Heart left ventricle (tissue), 16 donors: ENCODE data around the gene FUT2. TPM values are rescaled to one million over a fixed set of nuclear protein-coding genes. Genes with fewer than 3 reads are reported as not detected.

Source experiments
- ATAC-seq, 4 donors: fragments of 200-7000 bp; cut with Tn5 transposase; one replicate each; pipeline ENCODE4 v1.9.1; 2020 to 2022; ENCODE audit warnings: moderate library complexity in 4 of 4, mild to moderate bottlenecking in 3 of 4, moderate number of reproducible peaks in 1 of 4
- DNase-seq, 5 donors: peaks; one replicate each; pipeline ENCODE4 v3.0.0-alpha.2; 2020
- H3K27ac ChIP-seq, 12 donors: fragments of 200-600 bp; sonication (generic) in 4 of 12; one replicate each; pipeline versions ENCODE4 v1.5.0 to v1.8.0; 2016 to 2022; ENCODE audit warnings: mild to moderate bottlenecking in 2 of 12
- H3K27me3 ChIP-seq, 9 donors: fragments of 200-600 bp; sonication (generic) in 2 of 9; one replicate each; pipeline versions ENCODE4 v1.5.1 to v1.8.0; 2016 to 2022; ENCODE audit warnings: mild to moderate bottlenecking in 3 of 9
- H3K36me3 ChIP-seq, 9 donors: fragments of 200-600 bp; sonication (generic) in 2 of 9; one replicate each; pipeline versions ENCODE4 v1.5.0 to v1.8.0; 2018 to 2022; ENCODE audit warnings: mild to moderate bottlenecking in 2 of 9
- H3K4me1 ChIP-seq, 12 donors: fragments of 200-600 bp; sonication (generic) in 4 of 12; one replicate each; pipeline versions ENCODE4 v1.5.0 to v1.8.0; 2016 to 2022; ENCODE audit warnings: mild to moderate bottlenecking in 3 of 12
- H3K4me3 ChIP-seq, 12 donors: fragments of 200-600 bp; sonication (generic) in 4 of 12; one replicate each; pipeline versions ENCODE4 v1.5.0 to v1.8.0; 2017 to 2022; ENCODE audit warnings: mild to moderate bottlenecking in 9 of 12, moderate library complexity in 4 of 12
- H3K9me3 ChIP-seq, 12 donors: fragments of 200-600 bp; sonication (generic) in 4 of 12; one replicate each; pipeline versions ENCODE4 v1.5.0 to v1.8.0; 2016 to 2022; ENCODE audit warnings: mild to moderate bottlenecking in 1 of 12
- POLR2A ChIP-seq, 2 donors: fragments of 450-650 bp; IDR thresholded peaks; one replicate each; pipeline ENCODE4 v1.6.1; 2017; ENCODE audit warnings: antibody characterized with exemption in 2 of 2, mild to moderate bottlenecking in 2 of 2, moderate library complexity in 2 of 2
- WGBS, 4 donors: extraction: QIAGEN DNeasy Blood & Tissue Kit in 2 of 4; methylation state at CpG; one replicate each; pipeline versions ENCODE4 v1.1.5 to v1.1.7; 2013 to 2018; 5-methylcytosine and 5-hydroxymethylcytosine counted together
- intact Hi-C, 10 donors: fragments of 100-400 bp; cut with DNase I; formaldehyde crosslinking; loops; one replicate each; pipeline versions ENCODE4 v1.11.1 to v1.14.2; 2022
- polyA plus RNA-seq, 2 donors: library from polyadenylated mRNA; stranded (reverse); fragments of 200-250 nt; gene quantifications; one replicate each; pipeline ENCODE4 v1.2.3, GENCODE V29; 2013
- total RNA-seq, 9 donors: library from RNA; depleted of rRNA in 2 of 9; stranded (reverse); fragments of >200 nt in 2 of 9; fragmentation: NEBNext Ultra II Directional in 3 of 9; extraction: Animal tissue kit (Norgen Biotek cat#: 25700) in 3 of 9; gene quantifications; one replicate each; pipeline versions ENCODE4 v1.1.0 to v1.2.4, GENCODE V29; 2016 to 2023
- TF ChIP-seq, protein P1 (sequence below), 12 donors: fragments of 200-600 bp; sonication (generic) in 4 of 12; IDR thresholded peaks; one replicate each; pipeline versions ENCODE4 v1.5.0 to v1.8.0; 2018 to 2022; ENCODE audit warnings: antibody characterized with exemption in 12 of 12, mild to moderate bottlenecking in 5 of 12
- donor health status: ischemic (EF 13 %, LVEDD 7.1; RV severe dilation, severe dysfunction).
- donor health status: healthy with polysubstance abuse.
- donor health status: DM: no; HTN: yes; CAD: no.
- donor health status: DM: no; HTN: no; CAD: no.
- donor health status: ischemic (EF 25% LVEDD 6.9; RV normal size, moderate dysfunction).
- donor health status: ischemic (EF 25% LVEDD 5.7; RV mildly dilated, moderate dysfunction).
- donor health status: healthy.
- donor health status: DM: yes; HTN: yes; CAD: no.
- donor health status: ischemic (EF 35%, LVEDD 5.7; RV mildly dilated, moderate dysfunction).
- donor health status: nonischemic (EF 11% LVEDD 7.7; RV severe dilation, severe dysfunction).
- donor health status: DM: yes; HTN: yes; CAD: no.
- donor health status: PGD.
- donor health status: ischemic (EF 29% LVEDD 5.4; RV normal size, mild dysfunction).
- donor health status: nonischemic (EF 23%, LVEDD 6.1; RV moderate dilation, normal function).

Gene FUT2
- total and polyA plus RNA-seq, 11 donors, result 0.14 to 0.19 TPM; not detected in 9

GRCh38 chr19:48720251-48720612 is 24.5 kb downstream of the FUT2 start:
- no peak for DNase-seq
- H3K4me3 ChIP-seq, result peak overlapping the region in 11 of 12 donors; percentile 42 to 71 (median 62)

GRCh38 chr19:48720613-48721296 is 25.0 kb downstream of the FUT2 start:
- 19 to 37% (median 29%) methylated on average over 42 of the region's 42 CpGs for WGBS, 4 donors
- ATAC-seq, result peak; percentile 81 to 88 (median 88)
- no peaks in the 10 kb centered on the region for H3K27me3 ChIP-seq
- no peak for TF ChIP-seq POLR2A (IDR thresholded peaks at IDR 0.05)
- TF ChIP-seq, protein P1, sequence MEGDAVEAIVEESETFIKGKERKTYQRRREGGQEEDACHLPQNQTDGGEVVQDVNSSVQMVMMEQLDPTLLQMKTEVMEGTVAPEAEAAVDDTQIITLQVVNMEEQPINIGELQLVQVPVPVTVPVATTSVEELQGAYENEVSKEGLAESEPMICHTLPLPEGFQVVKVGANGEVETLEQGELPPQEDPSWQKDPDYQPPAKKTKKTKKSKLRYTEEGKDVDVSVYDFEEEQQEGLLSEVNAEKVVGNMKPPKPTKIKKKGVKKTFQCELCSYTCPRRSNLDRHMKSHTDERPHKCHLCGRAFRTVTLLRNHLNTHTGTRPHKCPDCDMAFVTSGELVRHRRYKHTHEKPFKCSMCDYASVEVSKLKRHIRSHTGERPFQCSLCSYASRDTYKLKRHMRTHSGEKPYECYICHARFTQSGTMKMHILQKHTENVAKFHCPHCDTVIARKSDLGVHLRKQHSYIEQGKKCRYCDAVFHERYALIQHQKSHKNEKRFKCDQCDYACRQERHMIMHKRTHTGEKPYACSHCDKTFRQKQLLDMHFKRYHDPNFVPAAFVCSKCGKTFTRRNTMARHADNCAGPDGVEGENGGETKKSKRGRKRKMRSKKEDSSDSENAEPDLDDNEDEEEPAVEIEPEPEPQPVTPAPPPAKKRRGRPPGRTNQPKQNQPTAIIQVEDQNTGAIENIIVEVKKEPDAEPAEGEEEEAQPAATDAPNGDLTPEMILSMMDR (IDR thresholded peaks at IDR 0.05), result peak in 1 of 12 donors; percentile 7
- peaks cover 0 to 40% (median 10%) of the 10 kb centered on the region in 9 donors for H3K36me3 ChIP-seq
- DNase-seq, result peak; percentile 97 to 100 (median 98)
- H3K4me1 ChIP-seq, result peaks cover 12 to 69% (median 49%) of the 10 kb centered on the region in 12 donors
- H3K9me3 ChIP-seq, result peaks cover 0 to 1% (median 0%) of the 10 kb centered on the region in 12 donors
- intact Hi-C loops, result loop anchor here in 1 of 10 donors (10.0 kb wide), 1 partner anchor 46 kb away; the partner anchor contains the start of gene NTN5
- H3K27ac ChIP-seq, result peak overlapping the region; percentile 30 to 94 (median 87)
- H3K4me3 ChIP-seq, result peak overlapping the region; percentile 22 to 71 (median 60)

More at GRCh38 chr19:48720251-48720612, 24.5 kb downstream of the FUT2 start:
- WGBS, 4 donors, result 15 to 40% (median 24%) methylated on average over 12 of the region's 12 CpGs
- Histone ChIP-seq H3K36me3 (peaks cover 0 to 40% (median 10%) of the 10 kb centered on the region in 9 donors), H3K4me1 (peaks cover 12 to 73% (median 49%) of the 10 kb centered on the region in 12 donors), H3K27ac (peak overlapping the region; percentile 19 to 94 (median 87)), H3K9me3 (no peaks in the 10 kb centered on the region), H3K27me3 (no peaks in the 10 kb centered on the region)
- intact Hi-C loops, result loop anchor here in 1 of 10 donors (10.0 kb wide), 1 partner anchor 45 kb away; the partner anchor contains the start of gene NTN5
- TF ChIP-seq POLR2A (IDR thresholded peaks at IDR 0.05), result no peak
- ATAC-seq, result peak; percentile 17 to 38 (median 32)

DNA sequence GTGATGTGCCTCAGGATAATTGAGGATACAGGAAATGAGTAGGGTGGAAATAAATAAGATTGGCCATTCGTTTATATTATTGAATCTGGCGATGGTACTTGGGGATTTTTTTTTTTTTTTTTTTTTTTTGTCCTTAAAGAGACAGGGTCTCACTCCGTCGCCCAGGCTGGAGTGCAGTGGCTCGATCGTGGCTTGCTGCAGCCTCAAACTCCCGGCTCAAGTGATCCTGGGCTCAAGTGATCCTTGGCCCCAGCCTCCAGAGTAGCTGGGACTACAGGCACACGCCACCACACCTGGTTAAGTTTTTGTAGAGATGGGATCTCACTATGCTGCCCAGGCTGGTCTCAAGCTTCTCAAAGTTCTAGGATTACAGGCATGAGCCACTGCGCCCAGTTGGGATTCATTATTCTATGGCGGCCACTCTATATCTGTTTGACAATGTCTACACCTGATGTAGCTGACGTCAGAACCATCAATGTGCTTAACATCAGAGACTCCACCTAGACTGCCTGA is 26.5 kb downstream of the FUT2 start:
- Histone ChIP-seq H3K4me3 (no peak overlapping the region), H3K9me3 (peaks cover 0 to 7% (median 0%) of the 10 kb centered on the region in 12 donors), H3K27ac (no peak overlapping the region), H3K27me3 (no peaks in the 10 kb centered on the region), H3K36me3 (peaks cover 0 to 50% (median 10%) of the 10 kb centered on the region in 9 donors), H3K4me1 (peaks cover 8 to 68% (median 44%) of the 10 kb centered on the region in 12 donors)
- ATAC-seq (no peak), DNase-seq (no peak)
- TF ChIP-seq, protein P1 (IDR thresholded peaks at IDR 0.05), result no peak
- no peak for TF ChIP-seq POLR2A (IDR thresholded peaks at IDR 0.05)
- intact Hi-C loops, result loop anchor here in 1 of 10 donors (10.0 kb wide), 1 partner anchor 47 kb away; the partner anchor contains the start of gene NTN5
- 81 to 87% (median 83%) methylated on average over 11 of the region's 11 CpGs for WGBS, 4 donors

DNA sequence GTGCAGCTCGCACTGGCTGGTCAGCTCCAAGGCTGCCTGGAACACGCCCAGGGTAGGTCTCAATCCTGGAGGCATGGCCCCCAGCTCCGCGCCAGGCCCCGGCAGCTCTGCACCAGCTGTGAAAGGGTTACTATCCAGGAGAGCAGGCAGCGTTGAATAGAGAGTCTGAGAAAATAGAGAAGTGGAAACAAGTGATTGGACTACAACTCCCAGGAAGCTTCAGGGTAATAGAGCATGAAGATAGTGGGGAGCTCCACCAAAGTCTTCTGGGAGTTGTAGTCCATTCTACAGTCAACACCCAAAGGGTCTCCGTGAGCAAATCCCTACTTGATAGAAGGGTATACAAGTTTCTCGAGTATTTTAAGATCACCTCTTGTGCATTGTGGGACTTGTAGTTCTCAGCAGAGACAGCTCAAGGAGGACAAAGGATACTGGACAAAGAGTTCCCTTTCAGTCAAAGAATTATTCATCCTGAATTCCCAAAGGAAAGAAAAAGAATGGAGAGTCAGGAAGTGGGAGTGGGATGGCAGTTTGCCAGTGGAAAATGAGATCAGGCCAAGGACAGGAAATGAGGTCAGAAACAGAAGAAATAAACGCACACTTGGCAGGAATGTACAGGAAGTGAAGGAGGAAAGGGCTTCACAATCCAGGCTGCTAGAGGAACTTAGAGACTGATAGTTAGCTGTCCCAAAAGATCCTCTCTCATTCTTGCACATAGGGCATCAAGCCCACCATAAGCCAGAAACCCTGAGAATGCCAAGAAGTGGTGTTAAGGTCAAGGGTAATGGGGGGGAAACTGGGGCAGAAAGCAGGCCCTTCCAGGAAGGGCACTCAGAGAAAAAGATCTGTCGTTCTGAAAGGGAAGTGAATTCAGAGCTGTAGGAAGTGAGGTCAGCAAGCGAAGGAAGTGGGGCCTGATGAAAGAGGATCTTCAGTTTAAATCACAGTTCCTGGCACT is 29.3 kb downstream of the FUT2 start:
- H3K36me3 ChIP-seq, result peaks cover 0 to 65% (median 19%) of the 10 kb centered on the region in 9 donors
- no peaks in the 10 kb centered on the region for H3K27me3 ChIP-seq
- TF ChIP-seq, protein P1 (IDR thresholded peaks at IDR 0.05), result no peak
- TF ChIP-seq POLR2A (IDR thresholded peaks at IDR 0.05), result no peak
- peak overlapping the region; percentile 81 to 97 (median 90) for H3K27ac ChIP-seq
- H3K9me3 ChIP-seq, result peaks cover 0 to 7% (median 0%) of the 10 kb centered on the region in 12 donors
- peak overlapping the region in 4 of 12 donors; percentile 1 to 22 (median 17) for H3K4me3 ChIP-seq
- ATAC-seq, result peak; percentile 12 to 63 (median 36)
- peaks cover 5 to 51% (median 26%) of the 10 kb centered on the region in 12 donors for H3K4me1 ChIP-seq
- intact Hi-C loops, result loop anchor here in 1 of 10 donors (10.0 kb wide), 1 partner anchor 50 kb away; the partner anchor contains the start of gene NTN5
- DNase-seq, result peak in 4 of 5 donors; percentile 75 to 89 (median 84)
- 37 to 46% (median 41%) methylated on average over 11 of the region's 11 CpGs for WGBS, 4 donors
